Stimulated activated memory B cell treated with anti-CD40 and anti-IgM and Interleukin-4, amounts not matched to agents 10 μg/mL and 1 μg/mL and 100 μg/mL, for 72 hours (primary cell): ENCODE results near the gene MLPH.

Source experiments
- ATAC-seq: fragments of 150-1000 bp; cut with Tn5 transposase; 2 replicates; pipeline ENCODE4 v1.10.0; 2021
- H3K27ac Mint-ChIP-seq: one replicate; pipeline ENCODE4 v1.8.0; 2022; ENCODE audit warnings: mild to moderate bottlenecking, mixed read lengths
- H3K27me3 Mint-ChIP-seq: one replicate; pipeline ENCODE4 v1.8.0; 2022; ENCODE audit warnings: mixed read lengths
- H3K36me3 Mint-ChIP-seq: one replicate; pipeline ENCODE4 v1.8.0; 2022; ENCODE audit warnings: mixed read lengths
- H3K4me1 Mint-ChIP-seq: one replicate; pipeline ENCODE4 v1.8.0; 2022; ENCODE audit warnings: mixed read lengths
- H3K4me3 Mint-ChIP-seq: one replicate; pipeline ENCODE4 v1.8.0; 2022; ENCODE audit warnings: mild to moderate bottlenecking, moderate library complexity, mixed read lengths
- H3K9me3 Mint-ChIP-seq: one replicate; pipeline ENCODE4 v1.8.0; 2022; ENCODE audit warnings: mixed read lengths

MLPH gene

DNA sequence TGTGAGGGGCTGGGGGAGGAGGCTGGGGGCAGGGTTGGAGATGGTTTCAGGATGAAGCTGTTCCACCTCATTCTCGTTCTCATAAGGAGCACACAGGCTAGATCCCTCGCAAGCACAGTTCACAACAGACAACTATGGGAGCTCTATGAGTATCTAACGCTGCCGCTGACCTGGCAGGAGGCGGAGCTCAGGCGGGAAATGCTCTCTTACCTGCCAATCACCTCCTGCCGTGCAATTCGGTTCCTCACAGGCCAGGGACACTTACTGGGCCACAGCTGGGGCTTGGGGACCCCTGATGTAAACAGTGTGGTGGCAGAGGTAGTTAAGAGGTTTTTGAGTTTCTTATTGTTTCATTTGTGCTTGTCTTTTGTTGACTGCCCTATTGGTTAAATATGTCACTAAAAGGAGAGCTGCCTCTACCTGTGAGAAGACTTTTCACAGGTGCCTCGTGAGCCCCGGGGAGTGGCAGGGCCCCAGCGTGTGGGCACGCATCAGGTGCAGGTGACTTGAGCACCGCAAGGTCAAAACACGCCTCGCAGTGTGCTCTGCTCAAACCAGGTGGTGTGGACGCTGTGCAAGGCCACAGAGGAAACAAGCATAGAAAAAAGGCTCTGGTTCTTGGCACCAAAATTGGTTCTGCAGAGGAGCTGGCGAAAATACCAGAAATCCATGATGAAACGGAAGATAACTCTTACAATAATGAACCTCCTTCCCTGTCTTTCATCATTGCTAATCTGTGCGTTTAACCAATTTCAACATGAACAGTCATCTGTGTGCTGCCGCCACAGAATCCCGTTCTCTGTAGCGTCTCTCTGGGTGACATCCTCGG is 10.2 kb downstream of the MLPH start:
- H3K4me1 Mint-ChIP-seq: no peaks in the 10 kb centered on the region
- peaks cover 5% of the 10 kb centered on the region for H3K9me3 Mint-ChIP-seq
- ATAC-seq: no peak
- no peaks in the 10 kb centered on the region for H3K36me3 Mint-ChIP-seq
- no peak overlapping the region for H3K27ac Mint-ChIP-seq
- peaks cover 70% of the 10 kb centered on the region for H3K27me3 Mint-ChIP-seq
- H3K4me3 Mint-ChIP-seq: no peak overlapping the region

DNA sequence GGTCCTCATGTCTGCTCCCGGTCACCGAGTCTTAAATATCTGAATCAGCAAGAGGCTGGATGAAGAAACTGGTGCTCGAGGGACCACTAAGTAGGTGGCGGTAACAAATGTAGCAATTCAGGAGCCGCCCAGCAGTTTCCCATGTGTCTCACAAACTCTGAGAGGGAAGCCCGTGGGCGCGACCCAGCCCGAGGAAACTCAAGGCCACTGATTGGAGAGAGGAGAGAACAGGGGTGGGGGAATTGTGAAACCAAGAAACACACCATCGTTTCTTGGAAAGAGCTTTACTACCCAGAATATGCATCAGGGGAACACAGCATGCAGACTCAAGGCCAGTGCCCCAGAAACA is 10.8 kb downstream of the MLPH start:
- Mint-ChIP-seq H3K4me1 (no peaks in the 10 kb centered on the region), H3K4me3 (no peak overlapping the region), H3K36me3 (no peaks in the 10 kb centered on the region), H3K9me3 (peaks cover under 1% of the 10 kb centered on the region), H3K27ac (no peak overlapping the region), H3K27me3 (peaks cover 64% of the 10 kb centered on the region)
- no peak for ATAC-seq

- Mint-ChIP-seq H3K36me3 (no peaks in the 10 kb centered on the region), H3K4me3 (no peak overlapping the region), H3K9me3 (peaks cover 2% of the 10 kb centered on the region), H3K27me3 (peaks cover 65% of the 10 kb centered on the region), H3K4me1 (no peaks in the 10 kb centered on the region), H3K27ac (no peak overlapping the region)
- ATAC-seq: no peak
Observed at GRCh38 chr2:237498341-237498740, 11.3 kb downstream of the MLPH start.

DNA sequence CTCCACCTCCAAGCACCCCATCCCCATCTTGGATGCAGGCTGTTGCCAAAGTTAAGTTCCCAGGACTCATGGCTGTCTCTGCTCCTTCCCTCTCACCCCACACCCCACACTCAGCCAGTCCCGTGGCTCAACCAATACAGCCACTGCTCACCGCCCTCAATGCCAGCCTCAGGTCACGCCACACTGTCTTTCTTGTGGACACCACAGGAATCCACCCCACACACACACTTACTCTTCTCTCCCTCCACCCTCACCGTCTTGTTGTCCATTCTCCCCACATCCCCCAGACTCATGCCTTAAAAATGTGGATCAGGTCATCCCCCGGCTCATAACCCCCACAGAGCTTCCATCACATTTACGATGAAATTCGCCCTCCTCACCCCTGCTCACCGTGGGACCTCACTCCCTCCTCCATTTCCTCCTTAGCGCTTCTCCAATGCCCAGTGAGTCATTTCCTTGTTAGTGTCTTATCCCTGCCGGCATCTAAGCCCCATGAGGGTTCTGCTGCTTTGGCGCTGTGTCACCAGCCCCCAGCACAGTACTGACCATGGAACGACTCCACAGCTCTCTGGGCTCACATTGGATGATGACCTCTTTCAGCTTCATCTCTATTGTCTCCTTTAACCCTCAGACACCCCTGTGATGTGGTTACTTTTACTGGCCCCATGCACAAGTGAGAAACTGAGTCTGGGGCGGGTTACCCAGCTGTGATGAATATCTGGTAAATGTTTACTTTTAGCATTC is 13.8 kb downstream of the MLPH start:
- H3K9me3 Mint-ChIP-seq: peaks cover 5% of the 10 kb centered on the region
- H3K27ac Mint-ChIP-seq: no peak overlapping the region
- no peaks in the 10 kb centered on the region for H3K36me3 Mint-ChIP-seq
- peaks cover 63% of the 10 kb centered on the region for H3K27me3 Mint-ChIP-seq
- no peak overlapping the region for H3K4me3 Mint-ChIP-seq
- H3K4me1 Mint-ChIP-seq: no peaks in the 10 kb centered on the region
- ATAC-seq: no peak

- no peaks in the 10 kb centered on the region for H3K4me1 Mint-ChIP-seq
- H3K36me3 Mint-ChIP-seq: no peaks in the 10 kb centered on the region
- peaks cover 5% of the 10 kb centered on the region for H3K9me3 Mint-ChIP-seq
- H3K4me3 Mint-ChIP-seq: no peak overlapping the region
- H3K27ac Mint-ChIP-seq: no peak overlapping the region
- no peak for ATAC-seq
- H3K27me3 Mint-ChIP-seq: peaks cover 60% of the 10 kb centered on the region
Observed at GRCh38 chr2:237501892-237502513, 15.0 kb downstream of the MLPH start.

DNA sequence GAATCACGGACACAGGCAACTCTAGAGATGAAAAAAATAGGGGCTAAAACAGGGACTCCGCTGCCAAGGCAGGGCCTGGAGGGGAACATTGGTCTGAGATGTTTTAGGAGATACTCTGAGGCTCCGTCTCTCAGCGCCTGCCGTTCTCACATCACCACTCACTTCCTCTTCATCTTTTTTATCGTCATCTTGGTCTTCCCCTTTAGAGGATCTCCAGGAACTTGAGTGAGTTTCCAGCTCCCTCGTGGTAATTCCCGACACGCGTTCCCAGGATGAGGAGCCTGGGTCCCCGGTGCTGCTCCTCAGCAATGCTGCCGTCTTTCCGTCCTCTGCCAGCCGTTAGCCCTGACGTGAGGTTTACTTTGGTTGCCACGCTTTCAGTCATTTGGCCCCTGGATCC is 16.1 kb downstream of the MLPH start:
- no peaks in the 10 kb centered on the region for H3K4me1 Mint-ChIP-seq
- H3K4me3 Mint-ChIP-seq: no peak overlapping the region
- H3K36me3 Mint-ChIP-seq: no peaks in the 10 kb centered on the region
- H3K27me3 Mint-ChIP-seq: peaks cover 65% of the 10 kb centered on the region
- peaks cover 5% of the 10 kb centered on the region for H3K9me3 Mint-ChIP-seq
- no peak for ATAC-seq
- no peak overlapping the region for H3K27ac Mint-ChIP-seq

- Mint-ChIP-seq H3K36me3 (no peaks in the 10 kb centered on the region), H3K9me3 (peaks cover 5% of the 10 kb centered on the region), H3K4me1 (no peaks in the 10 kb centered on the region), H3K4me3 (no peak overlapping the region), H3K27me3 (peaks cover 67% of the 10 kb centered on the region), H3K27ac (no peak overlapping the region)
- ATAC-seq: peak; percentile 14
Observed at GRCh38 chr2:237505188-237505939, 18.3 kb downstream of the MLPH start.

DNA sequence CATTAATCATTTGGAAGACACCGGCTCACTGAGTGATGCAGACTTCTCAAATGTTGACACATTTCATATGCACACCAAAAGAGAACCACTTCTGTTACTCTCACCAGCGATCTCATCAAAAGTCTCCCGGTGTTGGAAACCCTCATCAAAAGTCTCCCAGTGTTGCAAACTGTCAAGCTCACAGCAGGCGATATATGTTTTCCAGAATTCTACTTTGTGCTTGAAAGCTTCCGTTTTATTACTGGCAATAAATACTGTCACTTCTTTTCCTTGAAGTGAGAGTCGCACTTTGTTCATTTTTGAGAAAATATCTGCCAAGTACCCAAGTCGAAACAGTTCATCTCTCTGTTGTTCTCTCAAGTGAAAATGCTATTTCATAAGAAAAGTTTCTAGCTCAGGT is 20.5 kb downstream of the MLPH start:
- Mint-ChIP-seq H3K27ac (no peak overlapping the region), H3K9me3 (peaks cover 5% of the 10 kb centered on the region), H3K4me3 (no peak overlapping the region), H3K27me3 (peaks cover 65% of the 10 kb centered on the region), H3K36me3 (no peaks in the 10 kb centered on the region), H3K4me1 (no peaks in the 10 kb centered on the region)
- no peak for ATAC-seq

DNA sequence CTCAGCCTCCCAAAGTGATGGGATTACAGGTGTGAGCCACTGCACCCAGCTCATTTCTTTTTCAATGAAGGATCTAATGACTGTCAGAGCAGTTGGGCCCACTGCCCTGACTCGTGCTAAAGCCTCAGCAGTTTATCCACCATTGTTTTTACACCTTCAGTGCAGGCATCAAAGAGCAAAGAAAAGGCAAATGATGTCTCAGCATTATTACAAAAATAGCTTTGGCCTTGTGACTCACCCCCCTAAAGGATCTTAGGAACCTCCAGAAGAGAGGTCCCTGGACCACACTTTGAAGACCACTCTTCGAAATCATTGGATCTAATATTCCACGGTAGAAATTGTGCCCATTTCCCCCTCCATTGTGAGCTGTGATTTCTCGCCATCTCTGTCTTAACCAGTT is 21.3 kb downstream of the MLPH start:
- peaks cover 62% of the 10 kb centered on the region for H3K27me3 Mint-ChIP-seq
- no peaks in the 10 kb centered on the region for H3K36me3 Mint-ChIP-seq
- no peak overlapping the region for H3K4me3 Mint-ChIP-seq
- no peaks in the 10 kb centered on the region for H3K4me1 Mint-ChIP-seq
- no peak for ATAC-seq
- H3K27ac Mint-ChIP-seq: no peak overlapping the region
- H3K9me3 Mint-ChIP-seq: peaks cover 3% of the 10 kb centered on the region

DNA sequence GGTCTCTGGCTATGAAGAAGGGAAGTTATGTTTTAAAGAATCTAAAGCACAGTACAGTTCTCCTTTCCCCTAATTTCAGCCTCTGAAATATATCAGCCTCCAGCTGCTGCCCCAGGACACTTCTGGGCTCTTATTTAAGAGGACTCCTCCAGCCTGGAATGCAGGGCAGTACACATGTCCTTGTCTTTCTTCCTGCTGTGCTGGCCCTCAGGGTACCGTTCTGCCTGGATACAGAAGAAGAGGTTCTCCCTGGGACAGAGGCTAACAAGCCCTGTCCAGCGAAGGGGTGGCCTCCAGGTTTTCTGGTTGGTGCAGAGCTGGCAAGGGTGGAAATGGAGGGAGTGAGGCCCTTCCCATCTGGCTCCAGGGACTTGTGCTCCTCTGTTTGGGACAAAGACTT is 22.1 kb downstream of the MLPH start:
- ATAC-seq: no peak
- H3K4me3 Mint-ChIP-seq: no peak overlapping the region
- H3K36me3 Mint-ChIP-seq: no peaks in the 10 kb centered on the region
- no peak overlapping the region for H3K27ac Mint-ChIP-seq
- no peaks in the 10 kb centered on the region for H3K4me1 Mint-ChIP-seq
- peaks cover 55% of the 10 kb centered on the region for H3K27me3 Mint-ChIP-seq
- H3K9me3 Mint-ChIP-seq: no peaks in the 10 kb centered on the region

DNA sequence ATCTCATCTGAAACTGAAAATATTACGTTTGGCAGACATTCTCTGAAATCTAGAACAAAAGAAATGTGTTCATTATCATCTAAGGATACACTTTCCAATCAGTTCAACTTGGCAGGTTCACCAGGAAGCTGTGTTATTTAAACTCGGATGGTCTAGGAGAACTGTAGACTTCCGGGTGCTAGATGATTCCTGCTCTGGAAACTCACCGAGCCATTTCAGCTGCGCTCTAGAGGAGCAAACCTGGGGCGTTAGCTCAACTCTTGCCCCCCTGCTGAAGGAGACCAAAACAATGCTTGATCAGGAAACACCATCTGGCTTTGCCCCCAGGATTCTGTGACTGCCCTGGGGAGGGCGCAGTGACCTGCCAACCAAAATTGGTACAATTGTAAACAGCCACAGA is 22.9 kb downstream of the MLPH start:
- no peaks in the 10 kb centered on the region for H3K9me3 Mint-ChIP-seq
- H3K4me1 Mint-ChIP-seq: peaks cover under 1% of the 10 kb centered on the region
- H3K36me3 Mint-ChIP-seq: no peaks in the 10 kb centered on the region
- ATAC-seq: no peak
- no peak overlapping the region for H3K27ac Mint-ChIP-seq
- H3K4me3 Mint-ChIP-seq: no peak overlapping the region
- peaks cover 50% of the 10 kb centered on the region for H3K27me3 Mint-ChIP-seq

DNA sequence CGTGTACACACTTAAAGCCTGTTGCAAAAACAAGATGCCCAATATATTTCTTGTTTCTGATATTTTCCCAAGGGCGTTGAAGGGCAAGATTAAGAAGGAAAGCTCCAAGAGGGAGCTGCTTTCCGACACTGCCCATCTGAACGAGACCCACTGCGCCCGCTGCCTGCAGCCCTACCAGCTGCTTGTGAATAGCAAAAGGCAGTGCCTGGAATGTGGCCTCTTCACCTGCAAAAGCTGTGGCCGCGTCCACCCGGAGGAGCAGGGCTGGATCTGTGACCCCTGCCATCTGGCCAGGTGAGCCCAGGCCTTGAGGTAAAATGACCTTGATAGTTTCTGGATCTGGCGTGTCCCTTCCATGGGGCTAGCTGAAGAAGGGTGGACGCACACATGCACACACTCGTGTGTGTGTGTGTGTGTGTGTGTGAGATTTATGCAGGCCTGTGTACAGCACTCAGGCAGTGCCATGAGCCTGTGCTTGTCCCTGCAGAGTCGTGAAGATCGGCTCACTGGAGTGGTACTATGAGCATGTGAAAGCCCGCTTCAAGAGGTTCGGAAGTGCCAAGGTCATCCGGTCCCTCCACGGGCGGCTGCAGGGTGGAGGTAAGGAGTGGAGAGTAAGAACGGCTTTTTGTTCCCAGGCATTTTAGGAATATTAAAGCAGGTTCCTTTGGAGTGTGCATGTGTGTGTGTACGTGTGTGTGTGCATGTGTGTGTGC is 23.6 kb downstream of the MLPH start:
- Mint-ChIP-seq H3K4me1 (peaks cover 5% of the 10 kb centered on the region), H3K36me3 (no peaks in the 10 kb centered on the region), H3K4me3 (no peak overlapping the region), H3K27ac (no peak overlapping the region), H3K9me3 (no peaks in the 10 kb centered on the region), H3K27me3 (peaks cover 42% of the 10 kb centered on the region)
- ATAC-seq: no peak

DNA sequence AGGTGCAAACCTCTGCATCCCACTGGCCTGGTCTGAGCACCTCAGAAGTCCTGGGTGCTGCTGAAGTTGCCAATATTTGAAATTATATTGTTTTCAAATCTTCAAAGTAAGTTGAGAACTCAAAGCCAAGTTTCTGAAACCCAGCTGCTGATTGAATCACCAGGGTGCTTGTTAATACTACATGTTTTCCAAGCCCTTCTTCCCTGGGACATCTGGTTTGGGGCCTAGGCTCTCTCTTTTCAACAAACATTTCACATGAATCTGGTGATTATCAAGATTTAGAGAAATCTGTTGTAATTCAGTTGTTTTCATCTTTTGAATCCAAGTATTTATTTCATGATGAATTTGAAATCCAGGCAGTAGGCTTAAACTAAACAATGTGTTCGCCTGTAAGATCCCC is 24.4 kb downstream of the MLPH start:
- Mint-ChIP-seq H3K27ac (no peak overlapping the region), H3K36me3 (no peaks in the 10 kb centered on the region), H3K9me3 (no peaks in the 10 kb centered on the region), H3K4me1 (peaks cover 5% of the 10 kb centered on the region), H3K4me3 (no peak overlapping the region), H3K27me3 (peaks cover 35% of the 10 kb centered on the region)
- no peak for ATAC-seq

DNA sequence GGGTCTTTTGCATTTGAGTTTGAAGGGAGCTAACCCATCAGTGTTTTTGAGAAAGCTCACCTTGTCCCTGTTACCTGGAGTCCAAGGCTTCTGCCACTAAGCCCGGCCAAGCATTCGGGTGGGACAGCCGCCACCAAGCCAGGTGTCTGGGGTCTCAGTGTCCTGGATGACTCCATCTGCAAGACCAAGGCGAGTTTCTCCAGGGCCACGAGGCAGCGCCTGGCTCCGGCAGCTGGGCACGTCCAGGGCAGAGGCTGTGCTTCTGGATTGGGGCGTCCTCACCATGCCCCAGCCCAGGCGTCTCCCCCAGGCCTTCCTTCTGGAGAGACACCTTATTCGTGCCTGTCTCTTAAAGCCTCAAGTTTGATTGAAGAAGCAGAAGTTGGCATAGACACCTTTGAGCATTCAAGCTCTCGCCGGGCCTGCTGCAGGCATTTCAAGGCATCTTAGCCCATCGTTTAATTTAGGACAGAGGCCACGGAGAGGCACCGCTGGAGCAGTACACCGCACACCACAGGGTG is 24.9 kb downstream of the MLPH start:
- no peak overlapping the region for H3K27ac Mint-ChIP-seq
- H3K27me3 Mint-ChIP-seq: peaks cover 32% of the 10 kb centered on the region
- H3K36me3 Mint-ChIP-seq: no peaks in the 10 kb centered on the region
- ATAC-seq: no peak
- no peak overlapping the region for H3K4me3 Mint-ChIP-seq
- peaks cover 2% of the 10 kb centered on the region for H3K9me3 Mint-ChIP-seq
- H3K4me1 Mint-ChIP-seq: peaks cover 5% of the 10 kb centered on the region
